Measurements from ENCODE around the gene CHRM4. TPM values are rescaled to one million over a fixed set of nuclear protein-coding genes. Genes with fewer than 3 reads are reported as not detected.

Gene CHRM4
- total and polyA plus RNA-seq, 2 of the 13 experiments (the other 11 are each of a cell fraction or from before 2014, with no cell fraction given) = 0.13 to 0.21 TPM

DNA sequence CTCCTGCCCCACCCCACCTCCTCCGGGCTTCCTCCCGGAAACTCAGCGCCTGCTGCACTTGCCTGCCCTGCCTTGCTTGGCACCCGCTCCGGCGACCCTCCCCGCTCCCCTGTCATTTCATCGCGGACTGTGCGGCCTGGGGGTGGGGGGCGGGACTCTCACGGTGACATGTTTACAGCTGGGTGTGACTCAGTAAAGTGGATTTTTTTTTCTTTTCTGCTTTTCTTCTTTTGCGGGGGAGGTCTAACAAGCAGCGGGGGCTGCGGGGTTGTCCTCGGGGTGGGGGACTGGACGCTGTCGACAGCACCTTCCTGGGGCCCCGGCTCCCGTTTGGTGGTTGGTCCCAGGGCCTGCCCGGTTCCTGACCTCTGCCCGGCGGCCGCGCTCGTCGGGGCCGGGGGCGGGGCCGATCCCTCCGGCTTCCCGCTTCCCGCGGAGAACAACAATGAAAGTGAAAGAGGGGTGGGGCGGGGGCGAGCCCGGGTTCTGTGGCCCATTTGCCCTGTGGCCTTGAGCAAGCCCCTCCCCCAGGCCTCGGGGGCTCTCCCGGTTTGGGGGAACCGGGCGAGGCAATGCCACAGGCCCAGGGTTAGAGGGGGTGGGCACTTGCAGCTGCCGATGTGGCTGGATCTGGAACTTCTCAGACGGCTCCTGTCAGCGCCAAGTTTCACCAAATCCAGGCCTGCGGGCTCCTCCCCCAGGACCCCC lies 11.1 kb downstream of the CHRM4 start (continued):
- TF ChIP-seq, protein P1, sequence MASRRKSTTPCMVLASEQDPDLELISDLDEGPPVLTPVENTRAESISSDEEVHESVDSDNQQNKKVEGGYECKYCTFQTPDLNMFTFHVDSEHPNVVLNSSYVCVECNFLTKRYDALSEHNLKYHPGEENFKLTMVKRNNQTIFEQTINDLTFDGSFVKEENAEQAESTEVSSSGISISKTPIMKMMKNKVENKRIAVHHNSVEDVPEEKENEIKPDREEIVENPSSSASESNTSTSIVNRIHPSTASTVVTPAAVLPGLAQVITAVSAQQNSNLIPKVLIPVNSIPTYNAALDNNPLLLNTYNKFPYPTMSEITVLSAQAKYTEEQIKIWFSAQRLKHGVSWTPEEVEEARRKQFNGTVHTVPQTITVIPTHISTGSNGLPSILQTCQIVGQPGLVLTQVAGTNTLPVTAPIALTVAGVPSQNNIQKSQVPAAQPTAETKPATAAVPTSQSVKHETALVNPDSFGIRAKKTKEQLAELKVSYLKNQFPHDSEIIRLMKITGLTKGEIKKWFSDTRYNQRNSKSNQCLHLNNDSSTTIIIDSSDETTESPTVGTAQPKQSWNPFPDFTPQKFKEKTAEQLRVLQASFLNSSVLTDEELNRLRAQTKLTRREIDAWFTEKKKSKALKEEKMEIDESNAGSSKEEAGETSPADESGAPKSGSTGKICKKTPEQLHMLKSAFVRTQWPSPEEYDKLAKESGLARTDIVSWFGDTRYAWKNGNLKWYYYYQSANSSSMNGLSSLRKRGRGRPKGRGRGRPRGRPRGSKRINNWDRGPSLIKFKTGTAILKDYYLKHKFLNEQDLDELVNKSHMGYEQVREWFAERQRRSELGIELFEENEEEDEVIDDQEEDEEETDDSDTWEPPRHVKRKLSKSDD (CRISPR knock-in tag; IDR thresholded peaks at IDR 0.05; ENCODE audit: low read depth) = no peak
- no peak for TF ChIP-seq SNAPC2 (CRISPR knock-in tag; IDR thresholded peaks at IDR 0.05)
- no peak for TF ChIP-seq ZNF530 (CRISPR knock-in tag; IDR thresholded peaks at IDR 0.05; ENCODE audit: low read depth)
- TF ChIP-seq KDM3A (CRISPR knock-in tag; IDR thresholded peaks at IDR 0.05; ENCODE audit: low read depth) = no peak
- TF ChIP-seq ZNF362 (CRISPR knock-in tag; IDR thresholded peaks at IDR 0.05; ENCODE audit: borderline replicate concordance) = no peak; the same call in 1 of the 2 replicates
- 0 out of 2 replicates have a peak, but pooled peaks have one; percentile 50 for TF ChIP-seq PCBP1 (IDR thresholded peaks at IDR 0.05; ENCODE audit: borderline replicate concordance, low read depth, low read length)
- no peak for TF ChIP-seq ZNF629 (CRISPR knock-in tag; conservative IDR thresholded peaks at IDR 0.05)
- TF ChIP-seq, protein P2, sequence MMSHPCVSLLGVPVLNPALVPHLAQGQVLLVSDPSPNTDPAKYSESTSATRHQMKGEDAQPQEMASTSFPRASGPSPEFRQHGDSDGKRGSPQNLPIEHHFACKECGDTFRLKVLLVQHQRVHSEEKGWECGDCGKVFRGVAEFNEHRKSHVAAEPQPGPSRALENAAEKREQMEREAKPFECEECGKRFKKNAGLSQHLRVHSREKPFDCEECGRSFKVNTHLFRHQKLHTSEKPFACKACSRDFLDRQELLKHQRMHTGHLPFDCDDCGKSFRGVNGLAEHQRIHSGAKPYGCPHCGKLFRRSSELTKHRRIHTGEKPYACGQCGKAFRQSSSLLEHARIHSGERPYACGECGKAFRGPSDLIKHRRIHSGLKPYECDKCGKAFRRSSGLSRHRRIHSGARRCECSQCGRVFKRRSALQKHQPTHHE (CRISPR knock-in tag; IDR thresholded peaks at IDR 0.05; ENCODE audit: borderline replicate concordance) = no peak
- no peak for TF ChIP-seq WIZ (CRISPR knock-in tag; IDR thresholded peaks at IDR 0.05)
- TF ChIP-seq SMAD9 (CRISPR knock-in tag; IDR thresholded peaks at IDR 0.05) = 0 out of 2 replicates have a peak, but pooled peaks have one; percentile 49
- TF ChIP-seq YEATS2 (CRISPR knock-in tag; IDR thresholded peaks at IDR 0.05; ENCODE audit: borderline replicate concordance) = peak; percentile 57; the same call in 1 of the 2 replicates
- peak; percentile 92 for TF ChIP-seq ZNF777 (CRISPR knock-in tag; IDR thresholded peaks at IDR 0.05)
- TF ChIP-seq, protein P3, sequence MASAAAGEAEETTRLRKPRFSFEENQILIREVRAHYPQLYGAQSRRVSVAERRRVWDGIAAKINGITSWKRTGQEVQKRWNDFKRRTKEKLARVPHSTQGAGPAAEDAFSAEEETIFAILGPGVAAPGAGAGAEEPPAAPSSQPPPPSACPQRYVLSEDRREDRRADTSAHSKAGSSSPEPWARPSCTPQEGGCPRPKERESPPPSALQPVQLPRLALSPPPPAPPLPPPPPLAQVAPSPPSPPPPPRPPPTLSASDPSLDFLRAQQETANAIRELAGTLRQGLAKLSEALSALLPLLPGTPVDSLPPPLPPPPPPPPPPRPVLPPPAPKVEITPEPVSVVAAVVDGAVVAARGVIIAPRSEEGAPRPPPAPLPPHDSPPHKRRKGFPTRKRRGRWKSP (CRISPR knock-in tag; IDR thresholded peaks at IDR 0.05) = no peak
- peak; percentile 56; the same call in 1 of the 2 replicates for TF ChIP-seq SPEN (CRISPR knock-in tag; IDR thresholded peaks at IDR 0.05; ENCODE audit: low read depth)
- TF ChIP-seq TAF1 (CRISPR knock-in tag; IDR thresholded peaks at IDR 0.05) = peak; percentile 54; the same call in 1 of the 2 replicates
- no peak for TF ChIP-seq DR1 (CRISPR knock-in tag; IDR thresholded peaks at IDR 0.05)
- no peak for TF ChIP-seq CENPX (CRISPR knock-in tag; IDR thresholded peaks at IDR 0.05)
- no peak for TF ChIP-seq ZFP36L2 (CRISPR knock-in tag; IDR thresholded peaks at IDR 0.05)
- 0 out of 2 replicates have a peak, but pooled peaks have one; percentile 21 for TF ChIP-seq THAP11 (CRISPR knock-in tag; IDR thresholded peaks at IDR 0.05)
- no peak for TF ChIP-seq NAIF1 (CRISPR knock-in tag; IDR thresholded peaks at IDR 0.05; ENCODE audit: borderline replicate concordance)
